ENCODE data around the gene CFAP46. TPM values are rescaled to one million over a fixed set of nuclear protein-coding genes. Genes with fewer than 3 reads are reported as not detected.
A peak's percentile ranks its signal among the peaks of the same experiment; 100 is the strongest.

Gene CFAP46
- total RNA-seq, 1 experiment from 2014 or later, result 1.6 TPM

DNA sequence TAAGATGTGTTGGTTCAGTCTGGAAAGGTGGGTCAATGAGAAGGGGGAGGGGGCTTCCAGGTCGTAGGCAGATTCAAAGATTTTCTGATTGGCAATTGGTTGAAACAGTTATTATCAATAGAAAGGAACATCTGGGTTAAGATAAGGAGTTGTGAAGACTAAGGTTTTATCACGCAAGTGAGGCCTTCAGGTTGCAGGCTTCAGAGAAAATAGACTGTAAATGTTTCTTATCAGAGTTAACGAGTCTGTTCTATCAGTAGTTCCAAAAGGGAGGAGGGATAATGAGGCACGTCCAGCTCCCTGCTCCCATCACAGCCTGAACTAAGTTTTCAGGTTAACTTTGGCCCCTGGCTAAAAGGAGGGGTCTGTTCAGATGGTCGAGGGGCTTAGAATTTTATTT lies 11.1 kb upstream of the CFAP46 start:
- intact Hi-C loops (cut with micrococcal nuclease; ENCODE audit: unreplicated experiment) (no loop called here), in situ Hi-C loops (cut with HindIII; ENCODE audit: low pct_unique_long_range_greater_than_20kb, low sequenced_read_pairs) (no loop called here)
- TF ChIP-seq, protein P1, sequence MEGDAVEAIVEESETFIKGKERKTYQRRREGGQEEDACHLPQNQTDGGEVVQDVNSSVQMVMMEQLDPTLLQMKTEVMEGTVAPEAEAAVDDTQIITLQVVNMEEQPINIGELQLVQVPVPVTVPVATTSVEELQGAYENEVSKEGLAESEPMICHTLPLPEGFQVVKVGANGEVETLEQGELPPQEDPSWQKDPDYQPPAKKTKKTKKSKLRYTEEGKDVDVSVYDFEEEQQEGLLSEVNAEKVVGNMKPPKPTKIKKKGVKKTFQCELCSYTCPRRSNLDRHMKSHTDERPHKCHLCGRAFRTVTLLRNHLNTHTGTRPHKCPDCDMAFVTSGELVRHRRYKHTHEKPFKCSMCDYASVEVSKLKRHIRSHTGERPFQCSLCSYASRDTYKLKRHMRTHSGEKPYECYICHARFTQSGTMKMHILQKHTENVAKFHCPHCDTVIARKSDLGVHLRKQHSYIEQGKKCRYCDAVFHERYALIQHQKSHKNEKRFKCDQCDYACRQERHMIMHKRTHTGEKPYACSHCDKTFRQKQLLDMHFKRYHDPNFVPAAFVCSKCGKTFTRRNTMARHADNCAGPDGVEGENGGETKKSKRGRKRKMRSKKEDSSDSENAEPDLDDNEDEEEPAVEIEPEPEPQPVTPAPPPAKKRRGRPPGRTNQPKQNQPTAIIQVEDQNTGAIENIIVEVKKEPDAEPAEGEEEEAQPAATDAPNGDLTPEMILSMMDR (IDR thresholded peaks at IDR 0.05), result no peak
- no peak for TF ChIP-seq TCF7L2 (IDR thresholded peaks at IDR 0.05; ENCODE audit: low read depth, low read length)
- TF ChIP-seq POLR2AphosphoS5 (IDR thresholded peaks at IDR 0.05; ENCODE audit: low read depth, low read length), result no peak
- TF ChIP-seq, protein P2, sequence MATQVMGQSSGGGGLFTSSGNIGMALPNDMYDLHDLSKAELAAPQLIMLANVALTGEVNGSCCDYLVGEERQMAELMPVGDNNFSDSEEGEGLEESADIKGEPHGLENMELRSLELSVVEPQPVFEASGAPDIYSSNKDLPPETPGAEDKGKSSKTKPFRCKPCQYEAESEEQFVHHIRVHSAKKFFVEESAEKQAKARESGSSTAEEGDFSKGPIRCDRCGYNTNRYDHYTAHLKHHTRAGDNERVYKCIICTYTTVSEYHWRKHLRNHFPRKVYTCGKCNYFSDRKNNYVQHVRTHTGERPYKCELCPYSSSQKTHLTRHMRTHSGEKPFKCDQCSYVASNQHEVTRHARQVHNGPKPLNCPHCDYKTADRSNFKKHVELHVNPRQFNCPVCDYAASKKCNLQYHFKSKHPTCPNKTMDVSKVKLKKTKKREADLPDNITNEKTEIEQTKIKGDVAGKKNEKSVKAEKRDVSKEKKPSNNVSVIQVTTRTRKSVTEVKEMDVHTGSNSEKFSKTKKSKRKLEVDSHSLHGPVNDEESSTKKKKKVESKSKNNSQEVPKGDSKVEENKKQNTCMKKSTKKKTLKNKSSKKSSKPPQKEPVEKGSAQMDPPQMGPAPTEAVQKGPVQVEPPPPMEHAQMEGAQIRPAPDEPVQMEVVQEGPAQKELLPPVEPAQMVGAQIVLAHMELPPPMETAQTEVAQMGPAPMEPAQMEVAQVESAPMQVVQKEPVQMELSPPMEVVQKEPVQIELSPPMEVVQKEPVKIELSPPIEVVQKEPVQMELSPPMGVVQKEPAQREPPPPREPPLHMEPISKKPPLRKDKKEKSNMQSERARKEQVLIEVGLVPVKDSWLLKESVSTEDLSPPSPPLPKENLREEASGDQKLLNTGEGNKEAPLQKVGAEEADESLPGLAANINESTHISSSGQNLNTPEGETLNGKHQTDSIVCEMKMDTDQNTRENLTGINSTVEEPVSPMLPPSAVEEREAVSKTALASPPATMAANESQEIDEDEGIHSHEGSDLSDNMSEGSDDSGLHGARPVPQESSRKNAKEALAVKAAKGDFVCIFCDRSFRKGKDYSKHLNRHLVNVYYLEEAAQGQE (IDR thresholded peaks at IDR 0.05; ENCODE audit: insufficient read depth in 1 of 2, low read depth in 2 of 2, low read length in 1 of 2), result no peak
- TF ChIP-seq SIN3A (IDR thresholded peaks at IDR 0.05; ENCODE audit: borderline replicate concordance, insufficient read depth, low read depth, low read length), result no peak
- CTCF ChIA-PET, result no interaction called here
- no peak for ATAC-seq
- no peak for DNase-seq (ENCODE audit: low read depth, low spot score)
- POLR2A ChIA-PET, result interaction anchor here (0.6 kb wide), 1 partner anchor 143 kb away, joined by 3 read pairs; no protein-coding TSS in a partner anchor
- Histone ChIP-seq H3K27me3 (ENCODE audit: control insufficient read depth, insufficient read depth, low read length) (peaks cover 14% of the 10 kb centered on the region), H3K9me3 (ENCODE audit: control insufficient read depth, insufficient read depth, low read depth, low read length) (no peaks in the 10 kb centered on the region), H3K36me3 (ENCODE audit: control insufficient read depth, insufficient read depth, low read length) (no peaks in the 10 kb centered on the region), H3K4me1 (ENCODE audit: control insufficient read depth, insufficient read depth, low read length) (no peaks in the 10 kb centered on the region), H3K4me3 (ENCODE audit: low read depth in 2 of 2, low read length in 2 of 2) (no peak overlapping the region), H3K27ac (ENCODE audit: low read length) (no peak overlapping the region)
- BruUV-seq (replicated peaks), result no TSS peak

DNA sequence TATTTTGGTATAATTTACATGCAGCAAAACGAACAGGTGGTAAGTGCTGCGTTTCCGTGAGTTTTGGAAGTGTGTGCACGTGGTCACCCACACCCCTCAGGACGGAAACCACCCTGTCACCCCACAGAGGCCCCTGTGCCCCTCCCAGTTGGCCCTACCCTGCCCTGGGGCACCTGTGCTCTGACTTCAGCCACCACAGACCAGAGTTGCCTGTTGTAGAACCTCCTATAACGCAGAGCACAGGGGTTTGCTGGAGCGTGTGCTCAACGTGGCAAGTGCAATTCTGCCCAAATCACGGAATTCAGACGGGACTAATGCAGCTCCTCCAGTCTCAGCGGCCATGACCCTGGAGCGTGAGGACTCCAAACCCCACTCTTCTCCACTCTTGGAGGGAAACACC lies 9.6 kb upstream of the CFAP46 start:
- H3K4me1 ChIP-seq (ENCODE audit: control insufficient read depth, insufficient read depth, low read length), result no peaks in the 10 kb centered on the region
- no peaks in the 10 kb centered on the region for H3K9me3 ChIP-seq (ENCODE audit: control insufficient read depth, insufficient read depth, low read depth, low read length)
- TF ChIP-seq SIN3A (IDR thresholded peaks at IDR 0.05; ENCODE audit: borderline replicate concordance, insufficient read depth, low read depth, low read length) (no peak), TCF7L2 (IDR thresholded peaks at IDR 0.05; ENCODE audit: low read depth, low read length) (no peak), POLR2AphosphoS5 (IDR thresholded peaks at IDR 0.05; ENCODE audit: low read depth, low read length) (no peak)
- TF ChIP-seq, protein P1 (IDR thresholded peaks at IDR 0.05), result no peak
- TF ChIP-seq, protein P2 (IDR thresholded peaks at IDR 0.05; ENCODE audit: insufficient read depth in 1 of 2, low read depth in 2 of 2, low read length in 1 of 2), result no peak
- no peak overlapping the region for H3K27ac ChIP-seq (ENCODE audit: low read length)
- POLR2A ChIA-PET, result no interaction called here
- no peak overlapping the region for H3K4me3 ChIP-seq (ENCODE audit: low read depth in 2 of 2, low read length in 2 of 2)
- BruUV-seq (replicated peaks), result no TSS peak
- DNase-seq (ENCODE audit: low read depth, low spot score) (no peak), ATAC-seq (0 out of 2 replicates have a peak, but pooled peaks have one; percentile 26)
- intact Hi-C loops (cut with micrococcal nuclease; ENCODE audit: unreplicated experiment) (no loop called here), in situ Hi-C loops (cut with HindIII; ENCODE audit: low pct_unique_long_range_greater_than_20kb, low sequenced_read_pairs) (no loop called here)
- CTCF ChIA-PET, result no interaction called here
- no peaks in the 10 kb centered on the region for H3K36me3 ChIP-seq (ENCODE audit: control insufficient read depth, insufficient read depth, low read length)
- H3K27me3 ChIP-seq (ENCODE audit: control insufficient read depth, insufficient read depth, low read length), result peaks cover 14% of the 10 kb centered on the region

Data from Panc1 (cell line).